ENCODE measurements around the gene TNRC18.
A peak's percentile ranks its signal among the peaks of the same experiment; 100 is the strongest.

The TNRC18 gene

DNA sequence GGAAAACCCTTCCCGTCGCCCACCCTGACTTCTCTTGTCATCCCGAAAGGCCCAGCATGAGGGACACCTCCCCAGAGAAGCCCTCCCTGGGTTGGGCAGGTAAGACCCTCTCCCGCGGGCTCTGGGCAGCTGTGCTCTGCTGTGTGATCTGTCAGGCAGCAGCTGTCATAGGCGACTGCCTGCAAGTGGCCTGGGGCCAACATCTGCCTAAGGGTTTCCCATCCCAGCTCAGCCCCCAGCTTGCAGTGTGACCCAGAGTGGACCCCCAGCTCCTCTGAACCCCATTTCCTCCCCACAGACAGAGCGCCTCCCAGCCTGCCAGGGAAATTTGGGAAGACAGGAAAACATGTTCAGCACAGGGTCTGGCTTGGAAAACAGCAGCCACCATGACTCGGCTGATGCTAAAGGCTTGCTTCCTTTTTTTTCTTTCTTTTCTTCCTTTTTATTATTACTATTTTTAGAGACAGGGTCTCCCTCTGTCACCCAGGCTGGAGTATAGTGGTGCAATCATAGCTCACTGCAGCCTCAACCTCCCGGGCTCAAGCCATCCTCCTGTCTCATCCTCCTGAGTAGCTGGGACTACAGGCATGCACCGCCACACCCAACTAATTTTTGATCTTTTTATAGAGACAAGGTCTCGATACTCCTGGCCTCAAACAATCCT is 18.3 kb upstream of the TNRC18 start:
- Mint-ChIP-seq H3K4me1 (peaks cover 6 to 15% of the 10 kb centered on the region in 2 donors), H3K4me3 (no peak overlapping the region)
- ATAC-seq (replicated peaks) = no peak

DNA sequence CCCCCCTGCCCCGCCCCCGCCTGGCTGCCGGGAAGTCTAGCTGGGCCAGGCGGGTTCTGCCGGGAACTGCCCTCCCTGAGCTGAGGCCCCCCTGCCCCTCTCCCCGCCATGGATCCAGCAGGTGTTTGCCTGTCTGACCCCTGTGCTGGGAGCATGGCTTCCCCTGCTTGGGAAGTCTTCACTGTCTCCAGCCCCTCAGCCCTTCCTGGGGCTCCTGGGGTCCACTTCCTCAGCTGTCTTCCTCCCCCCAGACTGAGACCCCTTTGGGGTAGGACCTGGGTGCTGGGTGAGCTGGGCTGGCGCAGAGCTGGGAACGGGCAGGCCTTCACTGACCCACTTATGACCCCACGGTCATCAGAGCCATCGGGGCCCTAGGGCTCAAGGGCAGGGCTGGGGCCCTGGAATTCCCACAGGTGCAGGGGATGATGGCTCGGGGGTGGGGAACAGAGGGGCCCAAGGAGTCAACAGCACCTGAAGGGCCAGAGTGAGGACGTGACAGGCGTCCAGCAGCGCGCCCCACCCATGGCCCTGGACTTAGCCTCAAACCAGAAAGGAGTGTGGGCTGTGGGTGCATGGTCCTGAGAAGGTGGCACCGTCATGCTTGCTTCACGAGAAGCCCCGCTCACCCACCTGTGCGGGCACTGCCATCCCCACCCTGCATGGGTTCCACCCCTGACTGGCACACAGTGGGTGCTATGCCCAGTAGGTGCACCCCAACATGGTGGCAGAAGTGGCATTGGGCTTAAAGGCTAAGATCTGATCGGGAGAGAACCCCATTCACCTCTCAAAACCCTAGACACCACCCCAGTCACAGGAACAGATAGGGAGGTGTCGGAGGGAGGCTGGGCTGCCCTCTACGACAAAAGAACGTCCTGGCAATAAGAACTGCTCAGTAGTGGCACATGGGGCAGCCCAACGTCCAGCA is 16.2 kb upstream of the TNRC18 start:
- H3K27ac Mint-ChIP-seq = no peak overlapping the region
- DNase-seq (no peak), ATAC-seq (replicated peaks) (no peak)
- peaks cover 14 to 39% of the 10 kb centered on the region in 2 donors for H3K27me3 Mint-ChIP-seq
- peaks cover 0 to 4% of the 10 kb centered on the region in 2 donors for H3K9me3 Mint-ChIP-seq
- peaks cover 6 to 22% of the 10 kb centered on the region in 2 donors for H3K36me3 Mint-ChIP-seq
- no peak overlapping the region for H3K4me3 Mint-ChIP-seq
- peaks cover 7 to 15% of the 10 kb centered on the region in 2 donors for H3K4me1 Mint-ChIP-seq

More for the DNA sequence above, 18.3 kb upstream of the TNRC18 start:
- Mint-ChIP-seq H3K36me3 (peaks cover 6 to 13% of the 10 kb centered on the region in 2 donors), H3K27me3 (peaks cover 10 to 32% of the 10 kb centered on the region in 2 donors), H3K27ac (peak overlapping the region; percentile 81), H3K9me3 (peaks cover 0 to 4% of the 10 kb centered on the region in 2 donors)
- no peak for DNase-seq

DNA sequence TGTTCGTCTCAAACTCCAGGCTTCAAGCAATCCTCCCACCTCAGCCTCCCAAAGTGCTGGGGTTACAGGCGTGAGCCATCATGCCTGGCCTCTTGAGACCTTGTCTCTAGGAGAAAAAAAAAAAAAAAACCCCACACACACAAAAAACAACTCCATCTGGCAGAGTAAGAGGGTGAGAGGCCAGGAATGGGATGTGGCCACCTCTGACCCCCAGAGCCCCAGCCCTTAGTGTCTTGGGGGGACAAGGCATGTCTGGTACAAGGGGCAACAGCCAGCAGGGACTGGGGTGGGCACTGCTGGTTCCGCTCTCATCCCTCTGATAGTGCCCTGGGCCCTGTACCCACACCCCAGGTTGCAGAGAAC is 15.6 kb upstream of the TNRC18 start:
- H3K27me3 Mint-ChIP-seq = peaks cover 21 to 45% of the 10 kb centered on the region in 2 donors
- no peak overlapping the region for H3K4me3 Mint-ChIP-seq
- H3K36me3 Mint-ChIP-seq = peaks cover 6 to 22% of the 10 kb centered on the region in 2 donors
- ATAC-seq (replicated peaks) (no peak), DNase-seq (no peak)
- no peak overlapping the region for H3K27ac Mint-ChIP-seq
- peaks cover 7 to 15% of the 10 kb centered on the region in 2 donors for H3K4me1 Mint-ChIP-seq
- H3K9me3 Mint-ChIP-seq = peaks cover 0 to 4% of the 10 kb centered on the region in 2 donors

DNA sequence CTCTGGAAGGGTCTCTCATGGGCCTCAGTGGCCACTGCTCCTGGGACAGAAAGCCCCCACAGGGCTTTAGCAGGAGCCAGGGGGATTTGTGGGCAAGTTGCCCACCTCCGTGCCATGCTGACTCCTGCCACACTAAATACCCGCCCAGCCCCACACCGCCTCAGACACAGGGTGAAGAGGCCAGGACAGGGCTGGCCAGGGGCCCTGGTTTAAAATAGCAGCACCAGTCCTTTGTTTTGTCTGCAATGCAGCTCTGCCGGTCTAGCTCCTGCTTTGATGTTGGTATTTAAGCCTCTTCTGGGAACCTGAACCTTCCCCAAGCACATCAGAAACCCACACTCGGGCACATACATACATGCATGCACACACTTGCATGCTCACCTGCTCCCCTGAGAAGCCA is 14.4 kb upstream of the TNRC18 start:
- Mint-ChIP-seq H3K4me1 (peaks cover 7 to 15% of the 10 kb centered on the region in 2 donors), H3K9me3 (peaks cover 4 to 6% of the 10 kb centered on the region in 2 donors), H3K36me3 (peaks cover 6 to 22% of the 10 kb centered on the region in 2 donors), H3K4me3 (no peak overlapping the region), H3K27ac (no peak overlapping the region), H3K27me3 (peaks cover 27 to 49% of the 10 kb centered on the region in 2 donors)
- ATAC-seq (replicated peaks) (no peak), DNase-seq (no peak)

DNA sequence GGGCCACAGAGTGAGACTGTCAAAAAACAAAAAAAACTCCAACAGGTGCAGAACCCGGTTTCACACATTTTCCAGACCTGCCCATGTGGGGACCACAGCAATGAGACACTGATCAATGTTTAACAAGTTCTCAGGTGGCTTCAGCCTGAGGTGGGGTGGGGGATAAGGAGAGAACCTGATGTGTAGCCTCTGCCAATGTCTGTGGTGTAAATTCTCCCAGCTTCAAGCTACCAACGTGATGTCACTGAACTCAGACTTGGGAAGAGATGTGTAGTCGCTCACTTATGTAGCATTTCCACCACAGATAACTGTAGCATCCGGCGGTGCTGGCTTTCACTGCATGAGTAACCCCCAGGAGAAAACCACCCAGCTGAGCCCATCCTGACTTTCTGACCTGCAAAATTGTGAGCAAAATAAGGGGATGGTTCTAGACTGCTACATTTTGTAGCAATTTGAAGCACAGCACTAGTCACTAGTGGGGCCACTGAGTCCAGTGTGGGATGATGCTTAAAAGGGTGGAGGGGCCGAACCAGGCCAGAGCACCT is 13.8 kb upstream of the TNRC18 start:
- ATAC-seq (replicated peaks) = no peak
- H3K4me1 Mint-ChIP-seq = peaks cover 7 to 10% of the 10 kb centered on the region in 2 donors
- H3K36me3 Mint-ChIP-seq = peaks cover 6 to 25% of the 10 kb centered on the region in 2 donors
- H3K27me3 Mint-ChIP-seq = peaks cover 31 to 51% of the 10 kb centered on the region in 2 donors
- no peak overlapping the region for H3K27ac Mint-ChIP-seq
- DNase-seq = no peak
- peaks cover 4 to 6% of the 10 kb centered on the region in 2 donors for H3K9me3 Mint-ChIP-seq
- H3K4me3 Mint-ChIP-seq = no peak overlapping the region

DNA sequence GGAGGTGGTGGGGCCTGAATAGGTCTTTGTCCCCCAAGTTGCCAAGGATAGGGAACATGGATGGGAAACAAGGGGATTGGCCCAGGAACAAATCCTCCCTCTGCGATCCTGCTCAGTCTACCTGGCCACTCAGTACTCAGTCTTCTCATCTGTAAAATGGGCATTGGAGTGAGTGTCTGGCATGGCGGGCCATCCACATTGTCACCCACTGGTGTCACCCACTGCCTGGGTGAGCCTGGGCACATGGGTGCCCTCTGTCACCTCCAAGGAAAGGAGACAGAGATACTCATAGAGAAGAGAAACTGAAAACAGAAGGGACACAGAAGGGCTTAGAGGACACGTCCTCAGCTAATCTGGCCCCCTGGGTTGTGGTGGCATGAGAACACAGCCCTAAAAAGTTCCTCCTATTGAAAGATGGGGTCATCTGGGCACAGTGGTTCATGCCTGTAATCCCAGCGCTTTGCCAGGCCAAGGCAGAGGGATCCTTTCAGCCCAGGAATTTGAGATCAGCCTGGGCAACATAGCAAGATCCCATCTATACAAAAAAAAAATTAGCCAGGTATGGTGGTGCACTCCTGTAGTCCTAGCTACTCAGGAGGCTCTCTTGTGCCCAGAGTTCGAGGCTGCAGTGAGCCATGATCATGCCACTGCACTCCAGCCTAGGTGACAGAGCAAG is 12.5 kb upstream of the TNRC18 start:
- no peak for DNase-seq
- Mint-ChIP-seq H3K36me3 (peaks cover 6 to 25% of the 10 kb centered on the region in 2 donors), H3K27me3 (peaks cover 33 to 53% of the 10 kb centered on the region in 2 donors), H3K4me3 (no peak overlapping the region), H3K4me1 (peaks cover 0 to 1% of the 10 kb centered on the region in 2 donors), H3K27ac (no peak overlapping the region), H3K9me3 (peaks cover 4 to 6% of the 10 kb centered on the region in 2 donors)
- no peak for ATAC-seq (replicated peaks)

DNA sequence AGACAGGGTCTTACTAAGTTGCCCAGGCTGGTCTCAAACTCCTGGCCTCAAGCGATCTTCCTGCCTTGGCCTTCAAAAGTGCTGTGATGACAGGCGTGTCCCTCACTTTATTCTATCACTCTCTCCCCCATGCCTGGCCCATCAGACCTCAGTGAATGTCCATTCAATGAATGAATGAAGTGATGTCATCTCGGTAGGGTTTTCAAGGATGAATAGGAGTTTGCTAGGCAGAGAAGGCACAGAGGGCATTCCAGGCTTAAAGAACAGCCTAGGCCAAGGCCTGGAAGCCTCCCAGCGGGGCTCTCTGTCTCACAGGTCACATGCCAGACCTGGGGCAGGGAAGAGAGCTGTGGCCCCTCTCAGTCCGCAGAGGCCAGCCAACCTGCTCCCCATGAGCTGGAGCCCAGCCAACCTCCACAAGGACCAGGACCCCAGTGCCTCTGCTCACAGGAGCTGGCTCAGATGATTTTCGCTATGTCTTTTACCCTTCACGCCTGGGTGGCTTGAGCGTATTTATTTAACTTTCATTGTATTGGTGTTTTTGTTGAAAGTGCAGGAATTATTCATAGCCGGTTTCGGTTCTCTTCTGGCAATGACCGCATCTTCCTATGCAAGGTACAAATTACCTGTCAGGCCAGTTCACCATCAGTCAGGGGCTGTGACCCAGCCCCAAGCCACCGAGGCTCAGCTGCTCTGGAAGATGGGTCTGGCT is 11.8 kb upstream of the TNRC18 start:
- DNase-seq = no peak
- peaks cover 4 to 6% of the 10 kb centered on the region in 2 donors for H3K9me3 Mint-ChIP-seq
- peaks cover 36 to 54% of the 10 kb centered on the region in 2 donors for H3K27me3 Mint-ChIP-seq
- H3K27ac Mint-ChIP-seq = no peak overlapping the region
- H3K4me3 Mint-ChIP-seq = no peak overlapping the region
- peaks cover 0 to 1% of the 10 kb centered on the region in 2 donors for H3K4me1 Mint-ChIP-seq
- peaks cover 6 to 25% of the 10 kb centered on the region in 2 donors for H3K36me3 Mint-ChIP-seq
- ATAC-seq (replicated peaks) = peak; percentile 21 to 61

DNA sequence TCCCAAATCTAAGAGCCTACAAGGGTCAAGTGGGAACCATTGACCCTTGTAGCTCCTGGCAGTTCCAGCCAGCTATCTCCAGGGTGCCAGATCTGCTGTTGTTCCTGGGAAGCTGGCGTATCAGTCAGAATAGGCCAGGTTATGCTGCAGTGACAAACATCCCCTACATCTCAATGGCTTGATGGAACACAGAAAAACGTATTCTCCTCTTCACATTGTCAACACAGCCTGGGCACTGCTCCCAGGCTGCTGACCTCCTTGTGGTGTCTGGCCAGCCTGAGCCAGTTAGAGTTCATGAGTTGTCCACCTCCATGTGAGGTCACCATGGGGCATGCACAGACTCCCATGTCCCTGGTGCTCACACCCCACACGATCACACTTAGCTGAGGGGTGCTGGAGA is 9.5 kb upstream of the TNRC18 start:
- peaks cover 50 to 76% of the 10 kb centered on the region in 2 donors for H3K27me3 Mint-ChIP-seq

DNA sequence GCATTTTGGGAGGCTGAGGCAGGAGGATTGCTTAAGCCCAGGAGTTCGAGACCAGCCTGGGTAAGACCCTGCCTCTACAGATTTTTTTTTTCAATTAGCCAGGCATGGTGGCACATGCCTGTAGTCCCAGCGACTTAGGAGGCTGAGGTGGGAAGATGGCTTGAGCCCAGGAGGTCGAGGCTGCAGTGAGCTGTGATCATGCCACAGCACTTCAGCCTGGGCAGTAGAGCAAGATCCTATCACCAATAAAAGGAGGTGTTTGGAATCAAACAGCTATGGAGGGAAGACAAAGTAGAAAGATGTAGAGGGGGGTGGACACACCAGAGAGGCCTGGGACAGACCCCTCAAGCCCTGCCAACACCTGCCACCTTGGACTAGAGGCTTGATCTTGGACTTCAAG is 9.1 kb upstream of the TNRC18 start:
- Mint-ChIP-seq H3K27me3 (peaks cover 52 to 79% of the 10 kb centered on the region in 2 donors), H3K4me1 (peaks cover 13 to 24% of the 10 kb centered on the region in 2 donors), H3K4me3 (no peak overlapping the region), H3K9me3 (peaks cover 4 to 6% of the 10 kb centered on the region in 2 donors), H3K27ac (no peak overlapping the region), H3K36me3 (peaks cover 7 to 23% of the 10 kb centered on the region in 2 donors)
- no peak for ATAC-seq (replicated peaks)
- no peak for DNase-seq

More for the DNA sequence above, 9.5 kb upstream of the TNRC18 start:
- peaks cover 12 to 19% of the 10 kb centered on the region in 2 donors for H3K4me1 Mint-ChIP-seq
- H3K4me3 Mint-ChIP-seq = no peak overlapping the region
- peaks cover 8 to 25% of the 10 kb centered on the region in 2 donors for H3K36me3 Mint-ChIP-seq
- DNase-seq = no peak
- ATAC-seq (replicated peaks) = no peak
- H3K27ac Mint-ChIP-seq = no peak overlapping the region
- H3K9me3 Mint-ChIP-seq = peaks cover 4 to 6% of the 10 kb centered on the region in 2 donors

DNA sequence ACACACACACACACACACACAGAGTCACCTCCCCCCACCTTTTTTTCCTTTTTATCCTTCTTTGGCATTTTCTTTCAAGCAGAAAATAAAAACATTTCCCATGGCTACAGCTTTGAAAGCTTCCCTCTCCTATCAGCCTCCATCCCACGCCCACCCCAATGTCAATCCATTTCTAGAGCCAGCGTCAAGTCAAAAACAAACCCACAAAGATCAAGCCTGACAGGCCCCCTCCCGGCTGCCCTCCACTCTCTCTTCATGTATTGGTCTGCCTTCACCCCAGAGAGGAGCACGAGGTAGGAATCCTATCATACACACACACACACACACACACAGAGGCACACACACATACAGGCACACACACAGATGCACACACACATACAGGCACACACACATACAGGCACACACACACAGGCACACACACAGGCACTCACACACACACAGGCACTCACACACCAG is 8.0 kb upstream of the TNRC18 start:
- Mint-ChIP-seq H3K27me3 (peaks cover 56 to 84% of the 10 kb centered on the region in 2 donors), H3K4me1 (peaks cover 17 to 35% of the 10 kb centered on the region in 2 donors), H3K36me3 (peaks cover 2 to 12% of the 10 kb centered on the region in 2 donors), H3K27ac (no peak overlapping the region), H3K4me3 (no peak overlapping the region), H3K9me3 (peaks cover 2 to 4% of the 10 kb centered on the region in 2 donors)
- DNase-seq (no peak), ATAC-seq (replicated peaks) (no peak)

DNA sequence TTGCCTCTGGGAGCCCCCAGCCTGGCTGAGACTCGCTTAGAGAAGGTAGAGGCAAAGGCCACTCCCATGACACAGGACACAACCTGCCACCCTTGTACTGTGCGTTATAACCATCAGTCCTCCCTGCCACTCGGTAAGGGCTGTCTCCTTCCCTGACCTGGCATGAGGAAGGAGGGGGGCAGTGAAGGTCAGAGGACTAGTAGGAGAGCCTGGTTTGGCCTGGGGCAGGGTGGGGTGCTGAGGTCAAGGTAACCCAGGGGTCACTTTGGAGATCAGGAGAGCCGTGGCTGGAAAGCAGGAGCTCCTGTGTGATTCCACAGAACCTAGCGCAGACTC is 6.9 kb upstream of the TNRC18 start:
- DNase-seq = no peak
- Mint-ChIP-seq H3K27ac (no peak overlapping the region), H3K4me3 (no peak overlapping the region), H3K4me1 (peaks cover 20 to 45% of the 10 kb centered on the region in 2 donors), H3K27me3 (peaks cover 62 to 93% of the 10 kb centered on the region in 2 donors), H3K9me3 (peaks cover 2 to 4% of the 10 kb centered on the region in 2 donors), H3K36me3 (peaks cover 2 to 7% of the 10 kb centered on the region in 2 donors)
- ATAC-seq (replicated peaks) = no peak

DNA sequence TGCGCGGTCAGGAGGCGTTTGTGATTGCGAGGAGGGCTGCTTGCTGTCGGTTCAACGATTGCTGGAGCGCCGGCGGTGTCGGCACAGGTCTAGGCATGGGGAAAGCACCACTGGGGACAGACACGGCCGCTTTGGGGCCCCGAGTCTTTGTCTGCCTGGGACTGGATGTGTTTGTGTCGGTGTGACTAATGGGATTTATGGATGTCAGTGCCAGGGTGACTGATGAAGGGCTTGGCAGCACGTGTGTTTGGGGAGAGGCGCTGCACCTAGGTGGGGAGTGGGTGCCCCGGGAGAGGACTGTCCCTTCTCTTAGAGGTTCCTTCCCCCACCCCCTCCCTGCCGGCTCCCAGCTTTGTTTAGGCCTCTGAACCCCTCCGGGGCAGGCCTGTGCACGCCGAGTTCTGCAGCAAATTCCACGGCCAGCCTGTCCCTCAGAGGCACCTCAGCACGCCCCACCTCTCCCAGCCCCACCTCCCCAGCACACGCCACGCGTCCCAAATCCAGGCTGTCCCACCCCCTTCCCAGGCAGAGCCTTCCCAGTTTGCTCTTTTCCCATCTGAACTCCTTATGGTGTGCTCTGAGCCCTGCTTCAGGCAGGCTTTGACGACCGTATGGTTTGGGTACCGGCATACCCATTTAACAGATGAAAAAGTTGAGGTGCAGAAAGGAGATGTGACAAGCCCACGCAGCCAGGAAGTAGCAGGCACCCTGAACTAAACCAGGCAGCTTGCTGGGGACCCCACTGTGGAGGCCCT is 6.4 kb upstream of the TNRC18 start:
- H3K9me3 Mint-ChIP-seq = peaks cover 2 to 4% of the 10 kb centered on the region in 2 donors
- peaks cover 65 to 94% of the 10 kb centered on the region in 2 donors for H3K27me3 Mint-ChIP-seq

More for the DNA sequence above, 6.4 kb upstream of the TNRC18 start:
- no peak for ATAC-seq (replicated peaks)
- peak overlapping the region; percentile 12 to 35 for H3K4me3 Mint-ChIP-seq
- H3K36me3 Mint-ChIP-seq = peaks cover 2 to 7% of the 10 kb centered on the region in 2 donors
- no peak for DNase-seq
- peak overlapping the region; percentile 74 for H3K27ac Mint-ChIP-seq
- peaks cover 21 to 51% of the 10 kb centered on the region in 2 donors for H3K4me1 Mint-ChIP-seq
